AG20443 (cell line): ENCODE data around the gene CRISPLD2.
A peak's percentile ranks its signal among the peaks of the same experiment; 100 is the strongest.

ENCODE experiments used
- DNase-seq: peaks from one replicate; pipeline ENCODE4 v3.0.0; 2012; ENCODE audit warnings: low spot score, mixed read lengths

Gene CRISPLD2

GRCh38 chr16:84800158-84800978 lies 19.4 kb upstream of the CRISPLD2 start:
- DNase-seq = no peak

DNA sequence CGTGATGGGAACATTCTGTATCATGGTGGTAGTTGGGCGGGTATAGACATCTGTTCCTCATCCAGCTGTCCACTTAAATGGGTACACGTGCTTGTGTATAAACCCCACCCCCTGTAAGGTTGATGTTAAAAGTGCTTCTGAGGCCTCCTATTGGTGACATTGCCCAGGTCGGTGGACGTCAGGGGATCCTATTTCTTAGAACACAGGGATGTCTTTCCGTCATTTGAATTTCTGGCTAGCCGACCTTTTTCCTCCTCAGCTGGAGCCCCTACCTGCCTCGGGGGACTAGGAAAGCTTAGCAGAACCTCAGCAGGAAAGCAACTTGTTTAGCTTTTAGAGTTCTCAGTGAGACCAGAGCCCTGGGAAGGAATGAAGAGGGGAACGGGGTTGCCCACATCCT lies 16.6 kb upstream of the CRISPLD2 start:
- no peak for DNase-seq

GRCh38 chr16:84804326-84804725 lies 15.5 kb upstream of the CRISPLD2 start:
- DNase-seq = no peak

GRCh38 chr16:84806256-84806889 lies 13.4 kb upstream of the CRISPLD2 start:
- DNase-seq = peak; percentile 79

- DNase-seq = no peak
Observed at GRCh38 chr16:84806890-84807258, 12.9 kb upstream of the CRISPLD2 start.

GRCh38 chr16:84807776-84808175 lies 12.0 kb upstream of the CRISPLD2 start:
- DNase-seq = no peak

- DNase-seq = no peak
Observed at GRCh38 chr16:84808826-84809225, 11.0 kb upstream of the CRISPLD2 start.

DNA sequence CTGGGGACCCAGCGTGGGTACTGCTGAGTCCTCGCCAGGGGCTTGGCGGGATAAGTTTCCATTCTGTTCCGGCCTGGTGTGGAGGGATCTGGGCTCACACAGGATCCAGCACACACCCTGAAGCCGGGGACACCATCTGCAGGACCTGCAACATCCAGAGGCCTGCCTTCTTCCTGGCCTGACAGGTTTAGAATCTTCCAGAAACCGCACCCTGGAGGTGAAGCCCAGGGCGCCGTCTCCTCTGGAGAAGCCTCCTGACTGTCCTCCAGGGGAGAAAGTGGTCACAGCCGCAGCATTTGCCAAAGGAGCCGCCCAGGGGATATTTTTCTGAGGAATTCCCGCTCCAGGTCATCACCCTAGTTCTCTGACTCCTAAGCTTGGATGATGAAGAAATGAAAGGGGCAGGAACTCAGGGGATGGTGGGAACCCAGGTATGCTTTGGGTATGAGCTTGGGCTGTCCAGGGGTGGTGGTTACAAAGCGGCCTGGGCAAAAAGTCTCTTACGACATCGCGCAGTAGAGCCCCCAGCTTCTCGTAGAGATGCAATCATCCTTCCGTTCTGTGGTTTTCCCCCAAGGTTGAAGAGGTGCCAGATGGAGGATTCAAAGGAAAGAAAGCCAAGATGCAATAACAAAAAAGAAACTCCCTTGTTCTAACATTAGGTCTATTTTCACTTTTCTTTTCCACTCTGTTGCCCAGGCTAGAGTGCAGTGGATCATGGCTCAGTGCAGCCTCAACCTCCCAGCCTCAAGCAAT lies 9.1 kb upstream of the CRISPLD2 start:
- peak; percentile 88 for DNase-seq

- no peak for DNase-seq
Observed at GRCh38 chr16:84811529-84811928, 8.3 kb upstream of the CRISPLD2 start.

GRCh38 chr16:84813141-84813934 lies 6.4 kb upstream of the CRISPLD2 start:
- no peak for DNase-seq

- no peak for DNase-seq
Observed at GRCh38 chr16:84815462-84815861, 4.3 kb upstream of the CRISPLD2 start.

GRCh38 chr16:84816023-84816422 lies 3.8 kb upstream of the CRISPLD2 start:
- no peak for DNase-seq

- no peak for DNase-seq
Observed at GRCh38 chr16:84816485-84816884, 3.3 kb upstream of the CRISPLD2 start.

GRCh38 chr16:84817206-84817605 lies 2.6 kb upstream of the CRISPLD2 start:
- no peak for DNase-seq

DNA sequence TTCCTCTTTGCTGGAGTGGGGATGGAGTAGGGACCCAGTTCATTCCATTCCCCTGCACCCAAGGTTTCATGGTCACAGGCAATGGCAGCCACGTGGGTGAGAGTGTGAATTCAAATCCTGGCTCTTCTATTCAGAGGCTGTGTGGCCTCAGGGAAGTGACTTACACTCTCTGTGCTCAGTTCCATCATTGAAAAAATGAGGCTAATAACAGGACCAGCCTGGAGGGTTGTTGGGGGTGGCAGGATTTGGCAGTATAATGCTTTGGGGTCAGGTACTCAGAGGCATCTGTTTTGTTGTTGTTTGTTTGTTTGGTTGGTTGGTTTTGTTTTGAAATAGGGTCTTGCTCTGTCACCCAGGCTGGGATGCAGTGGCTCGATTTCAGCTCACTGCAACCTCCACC lies 2.2 kb upstream of the CRISPLD2 start:
- DNase-seq = no peak

GRCh38 chr16:84818133-84818532 lies 1.7 kb upstream of the CRISPLD2 start:
- DNase-seq = no peak

DNA sequence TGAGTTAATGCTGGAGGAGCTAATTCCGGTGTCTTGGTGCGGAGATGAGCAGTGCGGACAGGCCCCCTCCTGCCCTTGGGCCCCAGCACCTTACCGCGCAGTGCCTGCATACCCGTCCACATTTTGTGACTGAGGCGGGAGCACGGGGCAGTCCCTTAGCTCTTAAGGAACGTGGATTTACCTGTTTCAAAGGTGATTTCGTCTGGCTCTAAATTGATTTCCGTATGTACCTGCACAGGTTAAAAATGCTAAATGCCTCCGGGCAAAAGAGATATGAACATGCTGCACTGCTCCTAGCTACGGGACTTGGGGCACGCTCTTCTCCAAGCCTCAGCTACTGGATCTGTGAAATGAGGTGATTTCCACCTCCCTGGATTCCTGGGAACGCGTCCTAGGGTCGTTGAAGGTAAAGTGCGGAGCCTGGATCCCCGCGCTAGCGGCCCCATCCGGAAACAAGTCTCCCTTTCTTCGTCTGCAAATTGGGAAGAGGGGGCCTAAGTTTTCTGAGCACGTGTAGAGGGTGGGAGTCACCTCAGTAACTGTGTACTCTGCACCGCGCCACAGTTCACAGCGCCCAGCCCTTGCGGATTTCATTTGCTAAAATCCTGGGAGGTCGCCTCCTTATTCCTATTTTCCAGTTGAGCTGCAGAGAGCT lies 669 bp upstream of the CRISPLD2 start:
- DNase-seq = no peak

DNA sequence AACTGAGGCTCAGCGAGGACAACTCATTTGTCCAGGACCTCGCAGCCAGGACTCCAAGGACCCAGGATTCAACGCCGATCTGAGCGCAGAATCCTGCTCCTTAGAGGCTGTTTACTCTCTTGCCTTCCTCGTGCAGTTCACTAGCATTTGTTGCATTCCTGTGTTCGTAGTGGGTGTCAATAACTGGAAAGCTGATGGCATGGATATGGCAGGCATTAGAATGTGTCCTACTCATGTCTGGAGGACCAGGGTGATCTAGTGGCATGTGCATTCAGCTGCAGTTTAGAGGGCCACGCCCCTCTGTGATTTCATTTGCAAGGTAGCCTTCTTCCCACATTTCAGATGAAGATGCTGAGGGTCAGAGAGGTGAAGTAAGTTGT lies 510 bp downstream of the CRISPLD2 start:
- DNase-seq = peak; percentile 42

- DNase-seq = no peak
Observed at GRCh38 chr16:84820771-84821170, 986 bp downstream of the CRISPLD2 start.

GRCh38 chr16:84821179-84821578 lies 1.4 kb downstream of the CRISPLD2 start:
- no peak for DNase-seq
